SJSA1 (cell line): Measurements from ENCODE around the gene PON3. TPM values are rescaled to one million over a fixed set of nuclear protein-coding genes. Genes with fewer than 3 reads are reported as not detected.
"Not testable (repeated sequence)": the region's sequence is repeated elsewhere in the genome, so short reads cannot be mapped to it uniquely, and the experiment has no call there.

Source experiments
- DNase-seq, 2 experiments: peaks; one replicate each; pipeline ENCODE4 v3.0.0-alpha.2; 2015 to 2020; ENCODE audit warnings: low spot score in 2 of 2, low read depth in 1 of 2
- H3K27ac ChIP-seq: fragments of 250-450 bp; sonication (Bioruptor Pico); 2 replicates; pipeline ENCODE4 v1.5.1; 2020; ENCODE audit warnings: mild to moderate bottlenecking, moderate library complexity
- H3K27me3 ChIP-seq: fragments of 250-450 bp; sonication (Bioruptor Pico); replicated peaks from 2 replicates; pipeline ENCODE4 v1.5.1; 2020; ENCODE audit warnings: mild to moderate bottlenecking, moderate library complexity
- H3K36me3 ChIP-seq: fragments of 250-450 bp; sonication (Bioruptor Pico); 2 replicates; pipeline ENCODE4 v1.5.1; 2020; ENCODE audit warnings: mild to moderate bottlenecking
- H3K4me1 ChIP-seq: fragments of 250-450 bp; sonication (Bioruptor Pico); replicated peaks from 2 replicates; pipeline ENCODE4 v1.6.1; 2021; ENCODE audit warnings: mild to moderate bottlenecking
- H3K4me3 ChIP-seq: fragments of 250-450 bp; sonication (Bioruptor Pico); 2 replicates; pipeline ENCODE4 v1.5.1; 2020; ENCODE audit warnings: mild to moderate bottlenecking
- H3K9me3 ChIP-seq: fragments of 250-450 bp; sonication (Bioruptor Pico); replicated peaks from 2 replicates; pipeline ENCODE4 v1.5.1; 2020; ENCODE audit warnings: mild to moderate bottlenecking
- total RNA-seq: library from RNA; depleted of rRNA; stranded (reverse); fragments of >200 nt; shearing (Covaris generic); gene quantifications from 2 replicates; pipeline ENCODE4 v1.2.3, GENCODE V29; 2014

Gene PON3
- total RNA-seq, 1 experiment from 2014 or later: not detected

- H3K27me3 ChIP-seq: no peaks in the 10 kb centered on the region
- no peak for DNase-seq
Observed at GRCh38 chr7:95398155-95398940, 2.2 kb upstream of the PON3 start.

DNA sequence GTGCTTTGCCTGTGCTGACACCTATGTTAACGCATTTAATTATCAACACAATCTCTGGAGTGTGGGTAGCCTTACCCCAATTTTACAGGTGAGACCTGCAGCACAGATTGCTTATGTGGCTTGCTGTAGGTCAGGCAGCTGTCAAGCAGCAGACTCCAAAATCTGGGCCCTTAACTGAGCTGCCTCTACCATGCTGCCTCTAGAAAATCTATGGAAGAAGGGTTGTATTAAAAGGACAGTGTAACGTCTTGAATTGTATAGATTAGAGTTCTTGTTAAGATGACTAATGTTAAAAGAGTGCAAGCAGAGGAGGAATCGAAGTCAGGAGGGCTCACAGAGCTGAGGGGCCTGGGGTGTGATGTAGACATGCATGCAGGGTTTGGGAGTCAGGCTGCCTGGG, 1.2 kb upstream of the PON3 start:
- Histone ChIP-seq H3K4me1 (no peaks in the 10 kb centered on the region), H3K4me3 (no peak overlapping the region)
- no peak for DNase-seq

More at GRCh38 chr7:95398155-95398940, 2.2 kb upstream of the PON3 start:
- H3K4me3 ChIP-seq: no peak overlapping the region
- H3K36me3 ChIP-seq: no peaks in the 10 kb centered on the region; the same call in 1 of the 2 replicates
- no peaks in the 10 kb centered on the region for H3K9me3 ChIP-seq
- no peak overlapping the region for H3K27ac ChIP-seq
- no peaks in the 10 kb centered on the region for H3K4me1 ChIP-seq

GRCh38 chr7:95395755-95396135, 430 bp downstream of the PON3 start:
- Histone ChIP-seq H3K36me3 (no peaks in the 10 kb centered on the region), H3K4me3 (no peak overlapping the region), H3K27me3 (no peaks in the 10 kb centered on the region), H3K27ac (no peak overlapping the region), H3K4me1 (no peaks in the 10 kb centered on the region), H3K9me3 (no peaks in the 10 kb centered on the region)
- no peak for DNase-seq

More for the DNA sequence above, 1.2 kb upstream of the PON3 start:
- Histone ChIP-seq H3K36me3 (no peaks in the 10 kb centered on the region), H3K27me3 (no peaks in the 10 kb centered on the region), H3K27ac (no peak overlapping the region), H3K9me3 (no peaks in the 10 kb centered on the region)

- H3K4me3 ChIP-seq: no peak overlapping the region
- H3K4me1 ChIP-seq: no peaks in the 10 kb centered on the region
- no peaks in the 10 kb centered on the region for H3K9me3 ChIP-seq
- H3K27me3 ChIP-seq: no peaks in the 10 kb centered on the region
- no peak overlapping the region for H3K27ac ChIP-seq
- no peak for DNase-seq
- no peaks in the 10 kb centered on the region for H3K36me3 ChIP-seq
Observed at GRCh38 chr7:95394370-95394769, 1.8 kb downstream of the PON3 start.

DNA sequence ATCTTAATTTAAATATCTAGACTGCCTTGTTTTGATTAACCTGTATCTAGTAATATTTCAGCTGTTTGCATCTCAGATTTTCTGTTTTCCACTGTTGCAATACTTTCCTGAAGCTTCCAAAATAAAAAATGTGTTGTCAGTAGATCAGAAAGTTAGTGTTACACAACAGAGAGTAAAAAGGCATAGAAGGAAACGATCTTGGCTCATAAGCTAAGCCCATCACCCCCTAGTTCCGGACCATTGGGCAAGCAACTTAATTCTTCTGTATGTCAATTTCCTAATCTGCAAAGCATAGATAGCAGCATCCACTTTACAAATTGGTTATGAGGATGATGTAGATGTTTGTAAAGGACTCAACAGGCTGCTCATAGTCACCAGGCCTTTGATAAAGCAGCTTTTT, 4.4 kb downstream of the PON3 start:
- H3K9me3 ChIP-seq: no peaks in the 10 kb centered on the region
- DNase-seq: no peak

DNA sequence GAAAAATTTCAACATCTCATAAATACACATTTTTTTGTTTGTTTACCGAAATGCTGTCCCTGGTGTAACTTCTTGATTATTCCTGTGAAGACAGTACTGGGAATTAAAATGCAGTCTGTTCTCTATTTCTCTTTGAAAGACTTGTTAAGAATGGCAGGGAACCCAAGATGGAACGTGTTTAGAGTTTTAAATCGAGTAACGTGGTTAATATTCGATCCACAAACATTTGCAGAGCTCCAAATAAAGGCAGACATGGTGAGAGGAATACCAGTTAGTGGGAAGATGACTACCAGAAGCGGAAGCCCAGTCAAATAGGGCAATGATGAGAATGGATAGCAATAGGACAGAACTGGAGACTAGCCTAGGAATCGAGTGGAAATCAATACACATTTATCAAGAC, 6.7 kb downstream of the PON3 start:
- H3K27ac ChIP-seq: no peak overlapping the region
- no peaks in the 10 kb centered on the region for H3K36me3 ChIP-seq
- H3K9me3 ChIP-seq: no peaks in the 10 kb centered on the region
- H3K4me3 ChIP-seq: no peak overlapping the region
- no peak for DNase-seq
- H3K4me1 ChIP-seq: no peaks in the 10 kb centered on the region
- H3K27me3 ChIP-seq: no peaks in the 10 kb centered on the region

More for the DNA sequence above, 4.4 kb downstream of the PON3 start:
- Histone ChIP-seq H3K36me3 (no peaks in the 10 kb centered on the region), H3K27me3 (no peaks in the 10 kb centered on the region), H3K4me1 (no peaks in the 10 kb centered on the region), H3K27ac (no peak overlapping the region), H3K4me3 (no peak overlapping the region)

- not testable (repeated sequence) for H3K4me3 ChIP-seq, DNase-seq, H3K27me3 ChIP-seq, H3K9me3 ChIP-seq, H3K4me1 ChIP-seq, H3K36me3 ChIP-seq, H3K27ac ChIP-seq
Observed at GRCh38 chr7:95379457-95379856, 16.7 kb downstream of the PON3 start.

DNA sequence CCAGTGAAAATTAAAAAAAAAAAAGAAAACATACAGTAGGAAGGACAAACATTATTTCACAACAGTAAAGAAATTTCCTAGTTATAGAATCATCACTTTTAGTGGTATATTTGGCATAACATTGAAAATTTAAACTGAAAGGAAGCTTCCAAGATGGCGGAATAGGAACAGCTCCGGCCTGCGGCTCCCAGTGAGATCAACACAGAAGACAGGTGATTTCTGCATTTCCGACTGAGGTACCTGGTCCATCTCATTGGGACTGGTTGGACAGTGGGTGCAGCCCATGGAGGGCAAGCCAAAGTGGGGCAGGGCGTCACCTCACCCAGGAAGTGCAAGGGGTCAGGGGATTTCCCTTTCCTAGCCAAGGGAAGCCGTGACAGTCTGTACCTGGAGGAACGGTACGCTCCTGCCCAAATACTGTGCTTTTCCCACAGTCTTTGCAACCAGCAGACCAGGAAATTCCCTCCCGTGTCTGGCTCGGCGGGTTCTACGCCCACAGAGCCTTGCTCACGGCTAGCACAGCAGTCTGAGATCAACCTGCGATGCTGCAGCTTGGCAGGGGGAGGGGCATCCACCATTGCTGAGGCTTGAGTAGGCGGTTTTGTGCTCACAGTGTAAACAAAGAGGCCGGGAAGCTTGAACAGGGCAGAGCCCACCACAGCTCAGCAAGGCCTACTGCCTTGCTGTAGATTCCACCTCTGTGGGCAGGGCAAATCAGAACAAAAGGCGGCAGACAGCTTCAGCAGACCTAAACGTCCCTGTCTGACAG, 19.4 kb downstream of the PON3 start:
- no peaks in the 10 kb centered on the region for H3K9me3 ChIP-seq
- H3K4me1 ChIP-seq: no peaks in the 10 kb centered on the region
- H3K27ac ChIP-seq: no peak overlapping the region
- DNase-seq: no peak
- H3K4me3 ChIP-seq: no peak overlapping the region
- no peaks in the 10 kb centered on the region for H3K36me3 ChIP-seq
- H3K27me3 ChIP-seq: no peaks in the 10 kb centered on the region

DNA sequence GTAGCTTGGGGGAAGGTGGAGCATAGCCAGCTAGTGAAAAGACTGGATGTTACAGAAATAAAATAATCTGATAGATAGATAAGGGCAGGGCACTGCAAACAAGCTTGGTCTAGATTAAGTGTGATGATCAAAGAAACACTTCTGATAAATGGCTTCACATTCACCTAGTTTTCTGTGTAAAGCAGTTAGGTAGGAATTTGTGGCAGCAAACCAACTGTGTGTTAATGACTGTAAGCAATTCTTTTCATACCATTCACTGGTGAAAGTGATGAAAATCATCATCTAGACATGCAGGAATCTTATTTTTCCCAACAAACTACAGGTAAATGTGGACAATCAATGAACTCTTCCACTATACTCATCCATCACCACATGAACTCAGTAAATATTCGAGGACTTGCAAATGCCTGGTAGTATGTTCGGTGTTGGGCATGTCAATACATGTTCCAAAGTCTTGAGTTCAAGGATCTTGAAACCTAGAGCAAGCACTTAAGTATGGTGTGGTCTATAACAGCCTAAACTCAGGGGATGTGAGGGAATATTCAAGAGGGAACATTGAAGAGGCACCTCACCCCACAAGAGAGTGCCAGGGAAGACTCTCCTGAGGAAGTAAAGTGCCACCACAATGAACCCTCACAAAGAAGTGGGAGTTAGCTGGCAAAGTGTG, 20.5 kb downstream of the PON3 start:
- H3K9me3 ChIP-seq: no peaks in the 10 kb centered on the region
- no peaks in the 10 kb centered on the region for H3K36me3 ChIP-seq
- H3K27me3 ChIP-seq: no peaks in the 10 kb centered on the region
- no peak for DNase-seq
- no peaks in the 10 kb centered on the region for H3K4me1 ChIP-seq
- no peak overlapping the region for H3K4me3 ChIP-seq
- H3K27ac ChIP-seq: no peak overlapping the region

- Histone ChIP-seq H3K4me1 (no peaks in the 10 kb centered on the region), H3K4me3 (no peak overlapping the region), H3K36me3 (no peaks in the 10 kb centered on the region), H3K27ac (no peak overlapping the region), H3K9me3 (no peaks in the 10 kb centered on the region), H3K27me3 (no peaks in the 10 kb centered on the region)
- no peak for DNase-seq
Observed at GRCh38 chr7:95373323-95373722, 22.9 kb downstream of the PON3 start.

DNA sequence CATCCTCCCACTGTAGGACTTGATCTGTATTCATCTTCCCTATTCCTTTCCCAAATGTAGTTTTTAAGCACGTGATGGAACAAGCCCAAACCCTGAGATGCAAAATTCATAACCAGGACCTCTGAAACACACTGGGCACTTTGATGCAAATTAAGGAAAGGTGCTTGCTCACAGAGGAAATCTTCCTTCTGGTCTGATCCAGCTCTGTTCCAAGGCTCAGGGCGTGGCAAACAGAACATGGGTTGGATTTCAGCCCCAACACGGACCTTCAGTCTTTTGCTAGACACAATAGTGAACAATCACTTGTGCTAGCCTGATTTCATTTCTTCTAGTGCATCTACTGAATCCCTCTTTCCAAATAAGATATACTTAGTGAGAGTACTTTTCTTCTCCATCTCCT, 27.9 kb downstream of the PON3 start:
- Histone ChIP-seq H3K36me3 (no peaks in the 10 kb centered on the region), H3K27me3 (peaks cover 2% of the 10 kb centered on the region; the same call in 1 of the 2 replicates), H3K4me3 (no peak overlapping the region), H3K27ac (no peak overlapping the region), H3K4me1 (no peaks in the 10 kb centered on the region), H3K9me3 (no peaks in the 10 kb centered on the region)
- DNase-seq: no peak

GRCh38 chr7:95367606-95368005, 28.6 kb downstream of the PON3 start:
- Histone ChIP-seq H3K27me3 (peaks cover 2% of the 10 kb centered on the region; the same call in 1 of the 2 replicates), H3K4me3 (no peak overlapping the region), H3K27ac (no peak overlapping the region), H3K36me3 (no peaks in the 10 kb centered on the region), H3K9me3 (no peaks in the 10 kb centered on the region), H3K4me1 (no peaks in the 10 kb centered on the region)
- DNase-seq: no peak

DNA sequence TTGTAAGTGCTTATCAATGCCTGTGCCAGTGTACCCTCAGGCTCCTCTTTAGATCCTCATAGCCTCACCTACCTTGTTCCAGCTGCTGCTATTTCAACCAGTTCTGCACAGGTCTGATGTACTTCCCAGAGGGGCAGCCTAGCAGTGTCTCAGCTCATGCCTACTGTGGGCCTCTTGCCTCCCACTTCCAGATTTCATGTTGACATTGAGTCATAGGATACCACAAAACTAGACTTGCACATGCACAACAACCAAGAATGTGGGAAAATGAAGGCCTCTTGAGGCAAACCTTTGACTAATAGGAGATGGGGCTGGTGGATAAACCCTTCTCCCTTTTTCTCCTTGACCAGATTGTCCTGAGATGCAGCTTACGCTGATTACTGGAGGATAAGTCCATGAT, 31.0 kb downstream of the PON3 start:
- Histone ChIP-seq H3K36me3 (no peaks in the 10 kb centered on the region), H3K9me3 (no peaks in the 10 kb centered on the region), H3K4me3 (no peak overlapping the region), H3K4me1 (no peaks in the 10 kb centered on the region), H3K27me3 (peaks cover 5% of the 10 kb centered on the region; the same call in 1 of the 2 replicates), H3K27ac (no peak overlapping the region)
- no peak for DNase-seq

DNA sequence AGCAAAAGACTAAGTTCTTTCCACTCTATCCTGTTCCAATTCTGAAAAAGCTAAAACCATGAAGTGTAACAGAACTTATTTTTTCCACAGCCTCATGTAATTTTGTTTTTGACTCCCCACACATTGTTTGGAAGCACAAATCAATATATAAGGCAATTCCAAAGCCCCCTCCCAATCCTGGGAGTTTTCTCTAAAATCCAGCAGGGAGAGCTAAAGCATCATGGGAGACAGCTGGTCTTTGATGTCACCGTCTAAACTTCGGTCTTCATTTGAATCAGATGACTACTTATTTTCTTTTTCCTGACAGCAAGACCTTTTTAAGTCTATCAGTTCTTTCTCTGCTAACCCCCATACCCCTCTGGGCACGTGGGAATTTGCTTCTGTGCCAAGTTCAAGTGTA, 38.6 kb downstream of the PON3 start:
- DNase-seq: no peak
- Histone ChIP-seq H3K27ac (no peak overlapping the region), H3K36me3 (no peaks in the 10 kb centered on the region), H3K4me1 (no peaks in the 10 kb centered on the region), H3K9me3 (no peaks in the 10 kb centered on the region), H3K27me3 (0 out of 2 replicates have a peak, but pooled peaks cover 3% of the 10 kb centered on the region), H3K4me3 (no peak overlapping the region)
